NCI-H2171 treated with DMSO at 0.1 percent for 48 hours (cell line): ENCODE measurements around the gene PLXNA4.
A peak's percentile ranks its signal among the peaks of the same experiment; 100 is the strongest.

Source experiments
- DNase-seq: peaks from one replicate; lab custom pipeline; 2025; lab: John Stamatoyannopoulos, UW

Gene PLXNA4

DNA sequence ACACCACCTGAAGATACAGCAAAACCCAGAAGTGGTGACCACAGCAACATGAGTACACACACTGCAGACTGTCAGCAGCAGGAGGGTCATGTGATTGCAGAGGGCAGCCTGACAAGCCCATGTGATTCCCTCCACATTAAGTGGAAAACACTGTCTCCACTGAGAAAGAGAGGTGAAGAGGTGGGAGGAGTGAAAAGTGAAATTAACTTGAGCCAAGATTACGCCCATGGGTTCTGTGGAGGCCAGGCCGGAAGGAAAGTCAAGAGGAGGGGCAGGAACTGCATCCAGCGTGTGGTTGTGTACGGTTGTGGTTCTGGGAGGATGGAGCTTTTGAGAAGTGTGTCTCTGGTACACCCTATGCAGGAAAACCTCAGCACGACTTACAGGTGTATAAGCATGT, 138.5 kb downstream of the PLXNA4 start:
- DNase-seq, result no peak

- DNase-seq, result peak; percentile 47
These were observed 140.1 kb downstream of the PLXNA4 start for GRCh38 chr7:132436121-132436520.

DNA sequence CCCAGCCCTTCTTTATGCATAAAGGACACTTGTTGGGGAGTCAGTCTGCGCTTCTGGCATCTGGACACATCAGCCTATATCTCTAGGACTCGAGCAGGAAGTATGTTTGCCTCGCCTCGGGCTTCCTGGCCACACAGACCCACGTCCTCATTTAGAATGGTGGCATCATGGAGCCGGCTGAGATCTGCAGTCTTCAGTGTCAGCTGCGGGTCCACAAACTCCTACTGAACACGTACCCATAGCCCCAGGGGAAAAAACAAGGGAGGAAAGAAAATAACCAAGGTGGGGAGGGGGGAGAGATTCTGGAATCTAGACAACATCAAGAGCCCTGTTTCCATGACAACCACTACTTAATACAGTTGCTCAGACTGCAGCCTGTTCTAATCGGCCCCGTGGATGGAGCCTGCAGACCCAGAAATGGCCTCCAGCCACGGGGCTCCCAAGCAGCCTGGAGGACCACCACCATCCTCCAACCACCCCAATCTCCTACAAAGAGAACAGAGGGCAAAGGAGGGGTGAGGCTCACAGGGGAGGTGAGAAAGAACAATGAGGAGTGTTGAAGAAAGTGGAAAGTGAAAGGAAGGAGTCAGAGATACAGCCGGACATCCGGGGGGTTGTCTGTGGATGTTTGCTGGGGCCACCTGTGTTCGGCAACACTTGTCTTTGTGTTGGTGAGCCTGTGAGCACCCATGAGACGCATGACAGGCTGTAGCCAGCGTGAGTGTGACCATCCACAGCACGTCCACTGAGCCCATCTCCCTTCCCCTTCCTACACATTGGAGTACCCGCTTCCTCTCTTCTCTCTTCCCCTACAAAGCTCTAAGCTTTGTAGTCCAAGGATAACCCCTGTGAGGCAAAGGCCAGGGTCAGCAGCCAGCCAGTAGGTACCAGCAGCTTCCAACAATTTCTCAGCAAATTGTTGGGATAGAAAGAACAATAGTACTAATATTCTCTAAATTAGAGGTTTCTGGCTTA, 141.0 kb downstream of the PLXNA4 start:
- DNase-seq, result no peak

- DNase-seq, result no peak
These were observed 142.2 kb downstream of the PLXNA4 start for GRCh38 chr7:132434041-132434440.

GRCh38 chr7:132433301-132433700, 143.0 kb downstream of the PLXNA4 start:
- no peak for DNase-seq

DNA sequence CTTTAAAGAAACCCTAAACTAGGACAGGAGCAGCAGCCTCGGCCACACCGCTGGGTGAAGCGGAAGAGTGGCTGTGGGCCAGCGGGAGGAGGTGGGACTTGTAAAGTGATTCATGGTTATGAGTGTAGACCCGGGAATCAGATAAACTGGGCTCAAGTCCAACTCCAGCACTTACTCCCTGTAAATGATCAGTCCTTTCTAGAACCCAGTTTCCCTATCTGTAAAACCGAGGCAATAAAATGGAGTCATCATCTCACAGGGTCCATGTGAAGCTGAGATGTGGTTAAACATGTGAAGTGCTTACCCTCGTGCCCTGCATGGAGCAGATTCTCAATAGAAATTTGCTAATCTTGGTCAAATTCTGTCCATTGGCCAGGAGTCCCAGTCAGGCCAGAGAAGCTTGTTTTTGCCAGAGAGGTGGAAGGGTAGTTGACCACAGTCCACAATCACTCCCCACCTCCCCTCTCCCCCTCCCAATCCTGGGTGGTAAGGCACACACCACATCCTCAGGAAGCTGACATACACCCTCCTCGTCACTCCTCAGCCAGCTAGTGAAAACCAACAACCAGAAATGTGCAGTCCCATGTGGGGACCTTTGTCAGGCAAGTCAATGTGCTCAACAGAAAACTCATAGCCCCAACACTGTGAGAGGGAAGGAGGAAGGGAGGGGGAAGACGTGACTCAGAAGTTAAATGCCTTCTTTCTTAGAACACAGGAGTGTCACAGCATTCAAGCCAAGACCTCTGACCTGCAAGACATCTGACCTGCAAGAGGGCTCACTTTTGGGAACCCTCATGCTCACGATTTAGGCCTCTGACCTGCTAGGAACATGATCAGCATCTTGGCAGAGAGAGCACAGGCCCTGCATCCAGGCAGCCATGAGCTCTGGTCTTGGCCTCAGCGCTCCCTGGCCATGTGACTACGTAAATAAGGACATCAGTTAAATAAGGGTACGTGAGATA, 145.1 kb downstream of the PLXNA4 start:
- DNase-seq, result no peak

- peak; percentile 32 for DNase-seq
These were observed 146.0 kb downstream of the PLXNA4 start for GRCh38 chr7:132430041-132430855.

DNA sequence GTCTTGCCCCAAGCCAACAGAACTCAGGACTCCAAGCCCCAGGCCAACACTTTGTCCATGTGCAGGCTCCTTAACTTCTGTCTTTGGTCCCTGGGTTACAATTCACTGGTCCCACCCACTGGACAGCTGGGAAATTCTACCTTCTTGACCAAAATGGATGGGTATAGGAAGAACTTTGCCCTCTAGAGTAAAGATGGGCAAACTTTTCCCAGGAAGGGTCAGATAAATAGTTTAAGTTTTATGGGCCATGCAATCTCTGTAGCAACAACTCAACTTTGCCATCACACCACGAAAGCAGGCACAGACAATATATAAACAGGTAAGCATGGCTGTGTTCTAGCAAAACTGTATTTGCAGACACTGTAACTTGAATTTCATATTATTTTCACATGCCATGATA, 147.1 kb downstream of the PLXNA4 start:
- DNase-seq, result no peak

GRCh38 chr7:132428247-132428919, 147.9 kb downstream of the PLXNA4 start:
- DNase-seq, result peak; percentile 79

DNA sequence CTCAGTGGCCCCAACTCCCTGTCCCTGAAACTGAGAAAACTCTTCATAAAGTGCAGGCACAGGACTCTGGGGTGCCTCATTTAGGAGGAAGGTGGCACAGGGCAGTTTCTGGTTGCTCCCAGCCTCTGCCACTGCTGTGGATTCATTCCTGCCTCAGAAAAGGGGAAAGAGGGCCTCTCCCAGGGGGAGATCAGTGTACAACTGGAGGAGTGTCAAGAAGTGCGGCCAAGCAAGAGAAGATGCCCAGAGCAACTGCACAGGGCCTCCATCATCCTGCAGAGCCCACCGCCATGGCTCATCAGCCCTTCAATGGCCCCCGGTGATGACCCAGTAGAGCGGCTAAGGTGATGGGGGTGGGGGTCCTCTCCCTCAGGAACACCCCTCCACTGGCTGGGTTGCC, 150.3 kb downstream of the PLXNA4 start:
- peak; percentile 32 for DNase-seq

DNA sequence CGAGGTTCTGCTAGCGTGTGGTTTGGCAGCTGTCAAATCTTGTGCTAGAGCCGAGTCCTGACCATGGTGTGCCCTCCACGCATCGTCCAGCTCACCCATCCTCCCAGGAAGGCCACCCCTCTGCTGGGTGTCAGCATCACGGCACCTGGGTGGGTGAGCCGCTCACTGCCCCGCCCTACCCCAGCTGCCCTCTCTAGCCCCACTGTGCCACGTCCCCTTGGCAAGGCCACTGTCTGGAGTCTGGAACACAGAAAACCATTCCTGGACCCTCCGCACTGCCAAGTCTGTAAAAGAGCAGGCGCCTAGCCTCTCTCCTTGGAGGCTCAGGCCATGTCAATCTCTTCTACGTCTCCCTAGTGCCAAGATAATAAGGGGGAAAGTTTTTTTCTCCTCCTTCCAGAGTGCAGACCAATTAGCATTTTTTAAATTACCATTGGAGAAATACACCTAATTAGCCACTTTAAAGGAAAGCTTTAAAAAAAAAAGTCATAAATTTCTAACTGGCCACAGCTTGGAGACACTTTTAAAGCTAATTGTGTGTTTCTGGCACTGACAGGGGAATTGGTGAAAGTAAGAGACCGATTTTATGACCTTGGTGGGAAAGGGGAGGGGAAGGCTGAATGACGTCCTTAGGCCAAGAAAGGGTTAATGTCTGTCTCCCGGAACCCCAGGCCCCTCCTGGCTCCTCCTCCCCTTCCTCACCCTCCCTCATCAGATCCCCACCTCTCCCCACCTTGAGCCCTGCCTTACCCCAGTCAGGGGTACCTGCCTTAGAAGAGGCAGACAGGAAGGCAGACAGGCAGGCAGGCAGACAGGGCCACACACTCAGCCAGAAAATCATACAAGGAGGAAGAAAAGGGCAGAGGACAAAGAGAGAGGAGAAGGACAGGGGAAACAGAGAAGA, 151.2 kb downstream of the PLXNA4 start:
- no peak for DNase-seq

DNA sequence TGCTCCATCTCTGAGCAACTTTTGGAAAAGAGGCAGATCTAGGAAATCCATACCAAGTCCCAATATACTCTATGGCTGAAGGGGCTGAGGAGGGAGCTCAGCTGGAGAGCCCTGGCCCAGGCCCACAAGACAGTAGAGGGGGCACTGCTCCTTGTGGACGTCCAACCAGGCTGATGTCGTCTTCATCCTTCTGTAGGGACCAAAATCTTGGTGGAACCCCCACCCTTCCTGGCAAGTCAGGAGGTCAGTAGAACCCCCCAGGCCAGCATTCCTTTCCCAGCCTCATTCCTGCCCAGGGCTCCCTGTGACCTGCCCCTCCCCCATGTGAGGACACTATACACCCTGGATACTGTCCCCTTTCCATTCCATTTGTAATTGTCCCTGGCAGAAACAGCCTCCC, 152.0 kb downstream of the PLXNA4 start:
- no peak for DNase-seq

DNA sequence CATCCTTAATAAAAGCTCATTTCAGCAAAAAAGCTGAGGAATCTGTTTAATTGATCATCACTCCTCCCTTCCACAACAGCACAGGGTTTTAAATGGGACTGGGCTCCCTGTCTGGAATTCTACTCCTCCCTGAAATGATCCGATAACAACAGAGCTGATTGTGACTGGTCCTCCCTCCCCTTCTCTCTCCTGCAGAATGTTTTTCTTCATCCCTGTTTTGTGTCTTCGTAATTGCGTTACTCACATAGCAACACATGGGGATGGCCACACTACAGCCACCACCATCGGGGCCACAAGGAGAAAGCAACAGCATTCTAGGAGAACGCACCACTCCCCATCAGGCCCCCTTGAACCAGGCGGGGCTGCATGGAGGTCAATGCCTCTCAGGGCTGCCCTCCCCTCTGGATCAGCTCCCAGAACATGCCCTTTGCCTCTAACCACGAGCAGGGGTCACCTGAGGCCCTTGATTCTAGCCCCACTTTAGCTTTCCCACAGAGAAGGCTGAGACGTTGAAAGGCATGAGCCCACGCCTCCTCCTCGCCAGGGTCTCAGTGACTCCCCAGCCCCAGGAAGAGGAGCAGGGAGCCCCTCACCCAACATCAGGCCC, 152.6 kb downstream of the PLXNA4 start:
- no peak for DNase-seq

DNA sequence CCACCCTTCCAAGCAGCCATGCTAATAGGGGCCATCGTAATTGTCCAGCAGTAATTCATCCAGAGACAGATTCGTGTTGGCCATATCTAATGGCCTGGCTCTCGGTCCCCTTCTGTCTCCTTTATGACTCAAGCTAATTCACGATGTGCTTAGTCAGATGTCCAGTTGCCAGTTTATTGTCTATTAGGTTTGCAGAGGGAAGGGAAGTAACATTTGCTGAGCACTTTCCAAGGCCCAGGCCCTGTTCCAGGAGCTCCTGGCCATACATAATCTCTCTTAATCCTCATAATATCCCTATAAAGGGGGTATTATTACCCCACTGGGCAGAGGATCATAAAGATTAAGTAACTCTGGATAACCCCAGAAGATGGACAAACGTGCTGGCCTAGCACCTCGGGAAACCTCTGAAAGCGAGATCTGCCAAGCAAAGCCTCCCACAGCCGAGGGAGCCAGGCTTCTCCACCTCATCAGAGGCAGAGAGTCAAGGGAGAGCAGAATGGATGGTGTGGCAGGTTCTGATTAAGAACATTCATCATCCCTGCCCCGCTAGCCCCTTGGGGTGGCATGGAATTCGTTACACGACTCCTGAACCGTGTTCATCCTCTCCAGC, 153.7 kb downstream of the PLXNA4 start:
- no peak for DNase-seq

DNA sequence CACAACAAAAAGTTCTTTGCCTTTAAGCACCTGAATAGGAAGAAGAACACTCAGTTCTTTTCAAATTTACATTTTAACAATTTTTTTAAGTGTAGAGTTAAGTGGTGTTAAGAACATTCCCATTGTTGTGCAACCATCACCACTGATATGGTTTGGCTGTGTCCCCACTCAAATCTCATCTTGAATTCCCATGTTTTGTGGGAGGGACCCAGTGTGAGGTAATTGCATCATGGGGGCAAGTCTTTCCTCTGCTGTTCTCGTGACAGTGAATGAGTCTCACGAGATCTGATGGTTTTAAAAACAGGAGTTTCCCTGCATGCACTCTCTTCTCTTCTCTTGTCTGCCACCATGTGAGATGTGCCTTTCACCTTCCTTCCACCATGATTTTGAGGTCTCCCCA, 155.7 kb downstream of the PLXNA4 start:
- DNase-seq, result no peak

- peak; percentile 64 for DNase-seq
These were observed 156.7 kb downstream of the PLXNA4 start for GRCh38 chr7:132419542-132419941.

GRCh38 chr7:132418840-132419239, 157.4 kb downstream of the PLXNA4 start:
- no peak for DNase-seq

DNA sequence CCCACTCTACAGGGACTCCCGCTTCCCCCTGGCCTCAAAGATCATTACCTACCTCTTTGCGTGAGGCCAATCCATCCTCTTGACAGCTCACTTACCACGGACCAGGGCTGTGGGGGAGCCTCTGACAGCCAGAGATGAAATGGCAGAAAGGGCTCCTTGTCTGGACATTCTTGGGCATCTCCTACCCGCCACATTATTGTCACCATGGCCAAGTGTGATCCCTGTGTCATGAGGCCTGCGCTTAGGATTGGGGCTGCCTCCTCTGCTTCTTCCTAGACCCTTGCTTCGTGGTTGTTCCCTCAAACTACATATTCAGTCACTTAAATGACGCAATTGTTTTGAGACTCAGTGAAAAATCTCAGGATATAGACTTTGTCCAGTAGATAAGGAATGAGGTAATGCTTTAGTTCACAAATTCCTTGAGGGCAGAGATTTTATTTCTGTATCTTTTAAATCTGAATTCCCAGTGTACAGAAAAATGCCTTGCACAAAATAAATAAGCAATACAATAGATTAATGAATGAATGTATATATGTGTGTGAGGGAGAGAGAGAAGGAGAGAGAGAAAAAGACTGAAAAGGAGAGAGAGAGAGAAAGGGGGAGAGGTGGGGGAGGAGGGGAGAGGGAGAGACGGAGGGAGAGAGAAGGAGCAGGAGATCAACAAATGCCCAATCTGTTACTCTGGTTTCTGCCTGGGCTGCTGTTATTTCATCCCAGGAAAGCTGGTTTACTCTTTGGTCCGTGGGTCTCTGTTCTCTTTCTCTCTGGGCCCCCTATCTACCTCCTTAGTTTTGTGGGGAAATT, 159.0 kb downstream of the PLXNA4 start:
- no peak for DNase-seq
